B cell (primary cell): ENCODE results near the gene RASSF3. TPM values are rescaled to one million over a fixed set of nuclear protein-coding genes. Genes with fewer than 3 reads are reported as not detected.

ENCODE experiments used
- ATAC-seq: fragments of 200-7000 bp; cut with Tn5 transposase; one replicate; pipeline ENCODE4 v1.10.0; 2021; ENCODE audit warnings: low read depth, mild to moderate bottlenecking, moderate number of reproducible peaks, moderate library complexity
- CTCF ChIA-PET: fragments of 350-600 bp; sonication (Branson Sonifier 250); formaldehyde crosslinking; loops from one replicate; lab custom pipeline; 2021; ENCODE audit warnings: antibody characterized with exemption, inconsistent platforms; lab: Charles Lee
- POLR2A ChIA-PET: fragments of 350-600 bp; sonication (Branson Sonifier 250); formaldehyde crosslinking; loops from one replicate; lab custom pipeline; 2021; ENCODE audit warnings: antibody characterized with exemption; lab: Charles Lee
- DNase-seq: peaks from one replicate; pipeline ENCODE4 v3.0.0; 2013
- H2AFZ ChIP-seq: 2 replicates; pipeline ENCODE4 v1.6.1; 2012; ENCODE audit warnings: mild to moderate bottlenecking, low read depth, low read length; ENCODE audit not compliant: insufficient read depth, poor library complexity, severe bottlenecking
- H3K27ac ChIP-seq, 2 donors: 1 replicate in 1 of 2; 2 replicates in 1 of 2; pipeline ENCODE4 v1.5.1; 2012 to 2013; ENCODE audit warnings: low read length in 2 of 2, mild to moderate bottlenecking in 2 of 2, moderate library complexity in 1 of 2
- H3K27me3 ChIP-seq, 4 experiments: fragments of 200-600 bp in 1 of 4; sonication (generic) in 1 of 4; replicated peaks in 1 of 4; 1 replicate in 2 of 4; 2 replicates in 2 of 4; pipeline versions ENCODE4 v1.6.1 to v1.7.0; 2013 to 2016; ENCODE audit warnings: low read length in 3 of 4, mild to moderate bottlenecking in 2 of 4, mixed read lengths in 1 of 4, moderate library complexity in 1 of 4; ENCODE audit not compliant: insufficient read depth in 4 of 4, control insufficient read depth in 3 of 4; ENCODE audit errors: control extremely low read depth in 1 of 4
- H3K36me3 ChIP-seq, 2 experiments: replicated peaks in 1 of 2; 1 replicate in 1 of 2; 2 replicates in 1 of 2; pipeline versions ENCODE4 v1.6.1 to v1.7.1; 2013; ENCODE audit warnings: low read length in 1 of 2; ENCODE audit not compliant: insufficient read depth in 2 of 2, control insufficient read depth in 1 of 2; ENCODE audit errors: control extremely low read depth in 1 of 2, extremely low read depth in 1 of 2
- H3K4me1 ChIP-seq, 2 donors: fragments of 200-600 bp in 1 of 2; sonication (generic) in 1 of 2; 1 replicate in 1 of 2; 2 replicates in 1 of 2; pipeline versions ENCODE4 v1.5.1 to v1.6.1; 2013 to 2017; ENCODE audit warnings: low read length in 2 of 2; ENCODE audit not compliant: control insufficient read depth in 2 of 2, insufficient read depth in 2 of 2
- H3K4me2 ChIP-seq: replicated peaks from 2 replicates; pipeline ENCODE3; 2012; ENCODE audit warnings: mild to moderate bottlenecking, low read depth, low read length; ENCODE audit not compliant: poor library complexity, severe bottlenecking
- H3K4me3 ChIP-seq, 5 experiments: fragments of 200-600 bp in 1 of 5; sonication (generic) in 1 of 5; 1 replicate in 3 of 5; 2 replicates in 2 of 5; pipeline versions ENCODE4 v1.5.1 to v1.7.0; 2011 to 2016; ENCODE audit warnings: low read length in 4 of 5, mild to moderate bottlenecking in 4 of 5, low read depth in 2 of 5, control low read depth in 1 of 5, moderate library complexity in 1 of 5; ENCODE audit not compliant: insufficient read depth in 1 of 5; ENCODE audit errors: control extremely low read depth in 1 of 5, extremely low read depth in 1 of 5
- H3K79me2 ChIP-seq: fragments of 200-600 bp; sonication (generic); one replicate; pipeline ENCODE4 v1.6.0; 2016; ENCODE audit warnings: low read length; ENCODE audit not compliant: control insufficient read depth, insufficient read depth
- H3K9ac ChIP-seq: fragments of 200-600 bp; sonication (generic); 2 replicates; pipeline ENCODE4 v1.6.1; 2017; ENCODE audit warnings: mild to moderate bottlenecking, low read length, moderate library complexity
- H3K9me3 ChIP-seq, 3 donors: one replicate each; pipeline versions ENCODE4 v1.6.1 to v1.7.1; 2013; ENCODE audit warnings: low read length in 2 of 3; ENCODE audit not compliant: control insufficient read depth in 2 of 3, insufficient read depth in 1 of 3; ENCODE audit errors: control extremely low read depth in 1 of 3
- H4K20me1 ChIP-seq: 2 replicates; pipeline ENCODE4 v1.6.0; 2012; ENCODE audit warnings: mild to moderate bottlenecking, low read length; ENCODE audit not compliant: insufficient read depth, control insufficient read depth, poor library complexity, severe bottlenecking
- H3K27ac Mint-ChIP-seq: one replicate; pipeline ENCODE4 v1.8.0; 2021; ENCODE audit warnings: mixed read lengths
- H3K27me3 Mint-ChIP-seq: one replicate; pipeline ENCODE4 v1.8.0; 2021; ENCODE audit warnings: mixed read lengths
- H3K4me1 Mint-ChIP-seq: one replicate; pipeline ENCODE4 v1.8.0; 2021; ENCODE audit warnings: mixed read lengths
- H3K4me3 Mint-ChIP-seq: one replicate; pipeline ENCODE4 v1.8.0; 2021; ENCODE audit warnings: mixed read lengths
- H3K9me3 Mint-ChIP-seq: one replicate; pipeline ENCODE4 v1.8.0; 2022; ENCODE audit warnings: mixed read lengths; ENCODE audit not compliant: insufficient read depth
- EZH2 ChIP-seq: IDR thresholded peaks from 2 replicates; pipeline ENCODE4 v1.6.1; 2012; ENCODE audit warnings: borderline replicate concordance, low read depth, mild to moderate bottlenecking, moderate library complexity, low read length; ENCODE audit not compliant: insufficient read depth, poor library complexity, severe bottlenecking
- WGBS: methylation state at CpG from one replicate; pipeline ENCODE4 v1.1.5; 2013; ENCODE audit warnings: missing lambda C conversion rate; ENCODE audit not compliant: insufficient coverage; 5-methylcytosine and 5-hydroxymethylcytosine counted together
- intact Hi-C: fragments of 100-400 bp; cut with micrococcal nuclease; formaldehyde crosslinking; loops from one replicate; pipeline ENCODE4 v1.10.0; 2022
- polyA plus RNA-seq: library from polyadenylated mRNA; depleted of rRNA; stranded (reverse); fragments of >200 nt; gene quantifications from 2 replicates; pipeline ENCODE4 v1.2.3, GENCODE V29; 2012
- total RNA-seq, 2 donors: library from RNA; stranded (reverse); fragments of 120-200 nt in 1 of 2; gene quantifications; 1 replicate in 1 of 2; 2 replicates in 1 of 2; pipeline versions ENCODE4 v1.2.3 to v1.2.4, GENCODE V29; 2013 to 2022
- TF ChIP-seq, protein P1 (sequence below): fragments of 200-600 bp; IDR thresholded peaks from one replicate; pipeline ENCODE4 v1.8.0; 2022; ENCODE audit warnings: antibody characterized with exemption, mild to moderate bottlenecking

RASSF3 gene
- total and polyA plus RNA-seq, 2 donors (not counting 1 experiment from before 2014, with no cell fraction given) = 25.8 to 104 TPM

DNA sequence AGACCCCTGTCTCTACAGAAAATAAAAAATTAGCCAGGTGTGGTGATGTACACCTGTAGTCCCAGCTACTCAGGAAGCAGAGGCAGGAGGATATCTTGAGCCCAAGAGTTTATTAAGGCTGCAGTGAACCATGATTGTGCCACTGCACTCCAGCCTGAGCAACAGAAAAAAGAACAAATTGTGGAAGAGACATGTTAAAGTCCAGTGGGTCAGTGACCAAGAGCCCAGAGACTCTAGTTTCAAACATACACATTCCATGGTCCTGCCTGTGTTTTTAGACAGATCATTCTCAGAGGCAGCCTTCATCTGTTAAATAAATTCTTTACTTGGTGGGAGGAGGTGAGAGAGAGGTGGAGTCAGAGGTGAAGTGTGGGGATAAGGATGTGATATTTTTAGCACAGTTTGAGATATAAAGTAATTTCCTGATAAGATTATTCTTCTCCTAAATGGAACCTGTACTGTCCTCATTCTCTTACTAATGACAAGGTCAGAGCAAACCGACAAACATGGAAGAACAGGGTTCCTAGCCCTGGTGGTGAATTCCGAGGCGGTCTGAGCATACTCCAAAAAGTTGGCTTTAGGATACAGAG is 48.7 kb downstream of the RASSF3 start:
- H3K79me2 ChIP-seq = peaks cover 99% of the 10 kb centered on the region
- peaks cover 0 to 19% of the 10 kb centered on the region in 2 experiments for H3K36me3 ChIP-seq
- H4K20me1 ChIP-seq = peaks cover 35% of the 10 kb centered on the region
- no peak overlapping the region for H3K4me3 ChIP-seq
- intact Hi-C loops = no loop called here
- Mint-ChIP-seq H3K9me3 (no peaks in the 10 kb centered on the region), H3K4me3 (no peak overlapping the region), H3K4me1 (peaks cover 68% of the 10 kb centered on the region), H3K27me3 (no peaks in the 10 kb centered on the region), H3K27ac (peak overlapping the region; percentile 77)
- peak overlapping the region in 1 of 2 donors; percentile 51 for H3K27ac ChIP-seq
- TF ChIP-seq, protein P1, sequence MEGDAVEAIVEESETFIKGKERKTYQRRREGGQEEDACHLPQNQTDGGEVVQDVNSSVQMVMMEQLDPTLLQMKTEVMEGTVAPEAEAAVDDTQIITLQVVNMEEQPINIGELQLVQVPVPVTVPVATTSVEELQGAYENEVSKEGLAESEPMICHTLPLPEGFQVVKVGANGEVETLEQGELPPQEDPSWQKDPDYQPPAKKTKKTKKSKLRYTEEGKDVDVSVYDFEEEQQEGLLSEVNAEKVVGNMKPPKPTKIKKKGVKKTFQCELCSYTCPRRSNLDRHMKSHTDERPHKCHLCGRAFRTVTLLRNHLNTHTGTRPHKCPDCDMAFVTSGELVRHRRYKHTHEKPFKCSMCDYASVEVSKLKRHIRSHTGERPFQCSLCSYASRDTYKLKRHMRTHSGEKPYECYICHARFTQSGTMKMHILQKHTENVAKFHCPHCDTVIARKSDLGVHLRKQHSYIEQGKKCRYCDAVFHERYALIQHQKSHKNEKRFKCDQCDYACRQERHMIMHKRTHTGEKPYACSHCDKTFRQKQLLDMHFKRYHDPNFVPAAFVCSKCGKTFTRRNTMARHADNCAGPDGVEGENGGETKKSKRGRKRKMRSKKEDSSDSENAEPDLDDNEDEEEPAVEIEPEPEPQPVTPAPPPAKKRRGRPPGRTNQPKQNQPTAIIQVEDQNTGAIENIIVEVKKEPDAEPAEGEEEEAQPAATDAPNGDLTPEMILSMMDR = no peak
- no peak for TF ChIP-seq EZH2
- no CpG with 5 or more reads among the region's 3 CpGs for WGBS
- ATAC-seq (no peak), DNase-seq (no peak)
- peaks cover 19 to 39% of the 10 kb centered on the region in 2 donors for H3K4me1 ChIP-seq
- H2AFZ ChIP-seq = no peak overlapping the region
- CTCF ChIA-PET = no interaction called here
- no peak overlapping the region for H3K4me2 ChIP-seq
- H3K9me3 ChIP-seq = peaks cover 0 to 3% (median 0%) of the 10 kb centered on the region in 3 donors
- no peaks in the 10 kb centered on the region for H3K27me3 ChIP-seq
- no peak overlapping the region for H3K9ac ChIP-seq
- POLR2A ChIA-PET = interaction anchor here (0.6 to 0.7 kb wide), 2 partner anchors 9 to 443 kb away, joined by 3 to 4 read pairs; no protein-coding TSS in a partner anchor

DNA sequence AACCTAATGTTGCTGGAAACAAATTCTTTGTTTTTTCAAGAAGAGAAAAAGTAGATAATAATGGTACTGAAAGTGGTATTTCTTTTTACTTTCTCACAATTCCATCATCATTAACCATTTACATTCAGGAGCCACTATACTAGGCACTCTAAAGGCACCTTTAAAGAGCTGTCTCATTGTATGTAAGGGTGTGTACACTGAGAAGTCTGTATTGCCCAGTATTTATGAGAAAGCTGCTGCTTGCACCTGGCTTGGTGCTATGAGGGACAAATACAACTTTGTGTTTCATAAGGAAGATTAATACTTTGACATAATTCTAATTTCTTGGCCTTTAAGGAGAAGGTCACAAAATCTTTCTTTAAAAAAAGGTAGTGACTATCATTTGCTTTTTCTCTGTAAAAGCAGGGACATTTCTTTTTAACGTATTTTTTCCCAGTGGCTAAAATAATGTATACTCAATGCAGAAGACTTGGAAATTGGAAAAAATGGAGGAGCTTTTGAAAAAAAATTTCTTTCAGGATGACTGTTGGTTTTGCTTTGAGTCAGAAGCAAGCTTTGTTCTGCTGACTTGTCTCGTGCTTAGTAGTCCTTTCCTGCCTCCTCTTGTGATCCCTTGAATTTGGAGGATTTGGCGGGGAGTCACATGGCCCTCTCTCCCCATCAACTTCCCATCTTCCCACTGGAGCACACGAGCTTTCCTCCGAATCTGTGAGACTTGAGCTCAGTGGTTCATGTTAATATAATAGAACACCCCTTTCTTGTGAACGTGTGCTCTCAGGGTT is 50.1 kb downstream of the RASSF3 start:
- peaks cover 74% of the 10 kb centered on the region for H3K4me1 Mint-ChIP-seq
- Histone ChIP-seq H3K36me3 (peaks cover 0 to 19% of the 10 kb centered on the region in 2 experiments), H3K9ac (no peak overlapping the region), H3K79me2 (peaks cover 98% of the 10 kb centered on the region), H4K20me1 (peaks cover 28% of the 10 kb centered on the region), H3K4me3 (no peak overlapping the region), H3K9me3 (peaks cover 0 to 3% (median 0%) of the 10 kb centered on the region in 3 donors), H3K4me2 (no peak overlapping the region), H3K27me3 (no peaks in the 10 kb centered on the region), H2AFZ (no peak overlapping the region), H3K4me1 (peaks cover 33 to 46% of the 10 kb centered on the region in 2 donors), H3K27ac (peak overlapping the region in 1 of 2 donors; percentile 14)
- WGBS = 70% methylated on average over 2 of the region's 6 CpGs
- no peak for TF ChIP-seq EZH2
- TF ChIP-seq, protein P1 = no peak
- ATAC-seq = no peak
- H3K4me3 Mint-ChIP-seq = no peak overlapping the region
- H3K27me3 Mint-ChIP-seq = no peaks in the 10 kb centered on the region
- peak overlapping the region; percentile 26 for H3K27ac Mint-ChIP-seq
- ChIA-PET POLR2A (interaction anchor here (0.8 kb wide), 1 partner anchor 9 kb away, joined by 10 read pairs; no protein-coding TSS in a partner anchor), CTCF (interaction anchor here (1.1 to 2.5 kb wide), 5 partner anchors 9 to 111 kb away, joined by 3 to 7 read pairs (median 4); no protein-coding TSS in a partner anchor)
- no peaks in the 10 kb centered on the region for H3K9me3 Mint-ChIP-seq
- DNase-seq = no peak
- intact Hi-C loops = no loop called here
